ENCODE data around the gene C3orf18.

DNA sequence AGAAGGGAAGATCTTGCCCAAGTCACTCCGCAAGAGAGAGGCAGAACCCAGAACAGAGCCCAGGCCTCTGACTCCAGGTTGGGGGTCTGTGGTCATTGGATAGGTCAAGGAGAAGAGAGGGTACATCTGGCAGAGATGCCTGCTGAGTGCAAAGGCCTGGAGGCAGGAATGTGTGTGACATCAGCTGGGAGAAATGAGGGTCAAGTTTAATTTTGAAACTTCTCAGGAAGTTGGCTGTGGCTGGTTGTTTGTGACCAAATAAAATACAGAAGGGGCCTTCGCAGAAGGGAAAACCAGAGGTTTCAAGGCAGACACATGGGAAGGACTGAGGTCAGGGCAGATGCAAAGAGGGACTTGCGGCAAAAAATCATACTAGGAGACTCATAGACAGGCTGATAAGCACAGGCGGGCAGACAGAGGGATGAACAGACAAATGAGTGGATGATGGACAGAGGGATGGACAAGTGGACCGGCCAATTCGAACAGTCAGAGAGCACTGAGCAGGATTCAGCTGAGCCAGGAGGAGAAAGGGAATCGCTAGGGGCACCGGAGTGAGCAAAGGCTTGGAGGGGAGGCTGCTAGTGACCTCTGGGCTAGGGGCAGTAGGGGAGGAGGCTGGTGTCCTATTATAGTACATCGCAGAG, 35.4 kb downstream of the C3orf18 start:
- TF ChIP-seq MXI1 (conservative IDR thresholded peaks at IDR 0.05; ENCODE audit: poor library complexity, severe bottlenecking) (no peak), SMC3 (conservative IDR thresholded peaks at IDR 0.05; ENCODE audit: poor library complexity) (no peak), EP300 (conservative IDR thresholded peaks at IDR 0.05; ENCODE audit: poor library complexity, severe bottlenecking) (no peak), CTCF (IDR thresholded peaks at IDR 0.05; ENCODE audit: poor library complexity, severe bottlenecking) (no peak)
- TF ChIP-seq, protein P1, sequence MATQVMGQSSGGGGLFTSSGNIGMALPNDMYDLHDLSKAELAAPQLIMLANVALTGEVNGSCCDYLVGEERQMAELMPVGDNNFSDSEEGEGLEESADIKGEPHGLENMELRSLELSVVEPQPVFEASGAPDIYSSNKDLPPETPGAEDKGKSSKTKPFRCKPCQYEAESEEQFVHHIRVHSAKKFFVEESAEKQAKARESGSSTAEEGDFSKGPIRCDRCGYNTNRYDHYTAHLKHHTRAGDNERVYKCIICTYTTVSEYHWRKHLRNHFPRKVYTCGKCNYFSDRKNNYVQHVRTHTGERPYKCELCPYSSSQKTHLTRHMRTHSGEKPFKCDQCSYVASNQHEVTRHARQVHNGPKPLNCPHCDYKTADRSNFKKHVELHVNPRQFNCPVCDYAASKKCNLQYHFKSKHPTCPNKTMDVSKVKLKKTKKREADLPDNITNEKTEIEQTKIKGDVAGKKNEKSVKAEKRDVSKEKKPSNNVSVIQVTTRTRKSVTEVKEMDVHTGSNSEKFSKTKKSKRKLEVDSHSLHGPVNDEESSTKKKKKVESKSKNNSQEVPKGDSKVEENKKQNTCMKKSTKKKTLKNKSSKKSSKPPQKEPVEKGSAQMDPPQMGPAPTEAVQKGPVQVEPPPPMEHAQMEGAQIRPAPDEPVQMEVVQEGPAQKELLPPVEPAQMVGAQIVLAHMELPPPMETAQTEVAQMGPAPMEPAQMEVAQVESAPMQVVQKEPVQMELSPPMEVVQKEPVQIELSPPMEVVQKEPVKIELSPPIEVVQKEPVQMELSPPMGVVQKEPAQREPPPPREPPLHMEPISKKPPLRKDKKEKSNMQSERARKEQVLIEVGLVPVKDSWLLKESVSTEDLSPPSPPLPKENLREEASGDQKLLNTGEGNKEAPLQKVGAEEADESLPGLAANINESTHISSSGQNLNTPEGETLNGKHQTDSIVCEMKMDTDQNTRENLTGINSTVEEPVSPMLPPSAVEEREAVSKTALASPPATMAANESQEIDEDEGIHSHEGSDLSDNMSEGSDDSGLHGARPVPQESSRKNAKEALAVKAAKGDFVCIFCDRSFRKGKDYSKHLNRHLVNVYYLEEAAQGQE (IDR thresholded peaks at IDR 0.05; ENCODE audit: borderline replicate concordance) = no peak

All from neural cell (in vitro differentiated cells).